HCEC 1CT (cell line): ENCODE data around the gene C5AR2.
"Not testable (repeated sequence)": the region's sequence is repeated elsewhere in the genome, so short reads cannot be mapped to it uniquely, and the experiment has no call there.

ENCODE experiments used
- DNase-seq: peaks from one replicate; pipeline ENCODE4 v3.0.0-alpha.2; 2017

C5AR2 gene

GRCh38 chr19:47324502-47324901 lies 7.5 kb upstream of the C5AR2 start:
- DNase-seq, result no peak

GRCh38 chr19:47330466-47330869 lies 1.5 kb upstream of the C5AR2 start:
- peak; percentile 27 for DNase-seq

GRCh38 chr19:47331490-47331889 lies 485 bp upstream of the C5AR2 start:
- no peak for DNase-seq

GRCh38 chr19:47336765-47337718 lies 5.1 kb downstream of the C5AR2 start:
- DNase-seq, result not testable (repeated sequence)

- DNase-seq, result no peak
Observed at GRCh38 chr19:47339196-47339880, 7.4 kb downstream of the C5AR2 start.

GRCh38 chr19:47340477-47341208 lies 8.7 kb downstream of the C5AR2 start:
- no peak for DNase-seq

GRCh38 chr19:47341734-47342133 lies 9.8 kb downstream of the C5AR2 start:
- no peak for DNase-seq

- DNase-seq, result no peak
Observed at GRCh38 chr19:47343194-47343802, 11.3 kb downstream of the C5AR2 start.

GRCh38 chr19:47344425-47344824 lies 12.4 kb downstream of the C5AR2 start:
- DNase-seq, result no peak

GRCh38 chr19:47346024-47346423 lies 14.0 kb downstream of the C5AR2 start:
- DNase-seq, result not testable (repeated sequence)

GRCh38 chr19:47348819-47349795 lies 17.1 kb downstream of the C5AR2 start, which contains the start of gene DHX34:
DHX34 (plus strand) TSS chr19:47349315; CDS start chr19:47353031, 3,716 bp downstream.
- peak; percentile 98 for DNase-seq

- DNase-seq, result no peak
Observed at GRCh38 chr19:47350630-47351029, 18.7 kb downstream of the C5AR2 start.

- peak; percentile 24 for DNase-seq
Observed at GRCh38 chr19:47351548-47351947, 19.6 kb downstream of the C5AR2 start.

- DNase-seq, result no peak
Observed at GRCh38 chr19:47352095-47352494, 20.1 kb downstream of the C5AR2 start.

GRCh38 chr19:47353307-47353712 lies 21.3 kb downstream of the C5AR2 start:
- no peak for DNase-seq

- no peak for DNase-seq
Observed at GRCh38 chr19:47356900-47357299, 24.9 kb downstream of the C5AR2 start.

- no peak for DNase-seq
Observed at GRCh38 chr19:47357788-47358680, 26.1 kb downstream of the C5AR2 start.

GRCh38 chr19:47358936-47359335 lies 27.0 kb downstream of the C5AR2 start:
- no peak for DNase-seq

GRCh38 chr19:47362321-47362720 lies 30.3 kb downstream of the C5AR2 start:
- DNase-seq, result no peak
